Inferior parietal cortex (tissue), 1 donor: ENCODE data around the gene CDH1.
"Not testable (repeated sequence)": the region's sequence is repeated elsewhere in the genome, so short reads cannot be mapped to it uniquely, and the experiment has no call there.

Experiments used
- DNase-seq: peaks from one replicate; pipeline ENCODE4 v3.0.0-alpha.2; 2016; ENCODE audit errors: extremely low spot score

Gene CDH1

DNA sequence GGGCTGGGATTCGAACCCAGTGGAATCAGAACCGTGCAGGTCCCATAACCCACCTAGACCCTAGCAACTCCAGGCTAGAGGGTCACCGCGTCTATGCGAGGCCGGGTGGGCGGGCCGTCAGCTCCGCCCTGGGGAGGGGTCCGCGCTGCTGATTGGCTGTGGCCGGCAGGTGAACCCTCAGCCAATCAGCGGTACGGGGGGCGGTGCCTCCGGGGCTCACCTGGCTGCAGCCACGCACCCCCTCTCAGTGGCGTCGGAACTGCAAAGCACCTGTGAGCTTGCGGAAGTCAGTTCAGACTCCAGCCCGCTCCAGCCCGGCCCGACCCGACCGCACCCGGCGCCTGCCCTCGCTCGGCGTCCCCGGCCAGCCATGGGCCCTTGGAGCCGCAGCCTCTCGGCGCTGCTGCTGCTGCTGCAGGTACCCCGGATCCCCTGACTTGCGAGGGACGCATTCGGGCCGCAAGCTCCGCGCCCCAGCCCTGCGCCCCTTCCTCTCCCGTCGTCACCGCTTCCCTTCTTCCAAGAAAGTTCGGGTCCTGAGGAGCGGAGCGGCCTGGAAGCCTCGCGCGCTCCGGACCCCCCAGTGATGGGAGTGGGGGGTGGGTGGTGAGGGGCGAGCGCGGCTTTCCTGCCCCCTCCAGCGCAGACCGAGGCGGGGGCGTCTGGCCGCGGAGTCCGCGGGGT is at the start of gene CDH1:
Gene CDH1, plus strand, starts transcription at position 247 of the 684 bp plus-strand sequence. Its CDS starts 124 bp downstream, at position 371.
- DNase-seq: no peak

- DNase-seq: no peak
Observed at GRCh38 chr16:68689921-68690320, 47.2 kb upstream of the CDH1 start.

DNA sequence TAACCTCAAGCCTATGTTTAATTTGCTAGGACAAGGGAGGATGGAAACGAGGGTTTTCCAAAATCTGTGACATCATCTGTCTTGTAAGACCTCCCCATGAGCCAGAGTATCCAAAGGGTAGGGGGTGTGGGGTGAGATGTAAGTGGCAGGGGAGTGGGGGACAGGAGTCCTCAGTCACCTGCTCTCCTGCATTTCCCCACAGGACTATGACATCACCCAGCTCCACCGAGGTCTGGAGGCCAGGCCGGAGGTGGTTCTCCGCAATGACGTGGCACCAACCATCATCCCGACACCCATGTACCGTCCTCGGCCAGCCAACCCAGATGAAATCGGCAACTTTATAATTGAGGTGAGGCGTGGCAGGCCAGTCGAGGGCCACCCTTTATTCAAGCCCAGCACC is 41.5 kb upstream of the CDH1 start:
- no peak for DNase-seq

GRCh38 chr16:68696514-68696913 is 40.6 kb upstream of the CDH1 start:
- DNase-seq: no peak

GRCh38 chr16:68698091-68698490 is 39.0 kb upstream of the CDH1 start:
- DNase-seq: no peak

- no peak for DNase-seq
Observed at GRCh38 chr16:68700120-68700519, 37.0 kb upstream of the CDH1 start.

DNA sequence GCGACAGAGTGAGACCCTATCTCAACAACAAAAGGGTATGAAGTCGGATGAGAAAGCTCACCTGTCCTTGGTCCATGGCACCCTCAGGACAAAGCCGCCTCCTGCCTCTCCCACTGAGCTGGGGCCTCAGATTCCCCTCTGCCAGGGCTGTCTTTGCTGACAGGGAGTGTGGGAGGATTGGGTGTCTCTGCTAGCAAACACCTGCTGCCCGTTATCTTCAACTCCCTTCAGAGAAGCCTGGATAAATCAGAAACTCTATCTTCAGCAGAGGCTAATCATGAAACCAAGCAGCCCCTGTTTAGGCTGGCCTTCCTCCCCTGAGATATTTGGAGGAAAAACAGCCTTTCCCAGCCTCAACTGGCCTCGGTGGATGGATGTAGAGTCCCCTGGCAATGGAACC is 36.3 kb upstream of the CDH1 start:
- no peak for DNase-seq

DNA sequence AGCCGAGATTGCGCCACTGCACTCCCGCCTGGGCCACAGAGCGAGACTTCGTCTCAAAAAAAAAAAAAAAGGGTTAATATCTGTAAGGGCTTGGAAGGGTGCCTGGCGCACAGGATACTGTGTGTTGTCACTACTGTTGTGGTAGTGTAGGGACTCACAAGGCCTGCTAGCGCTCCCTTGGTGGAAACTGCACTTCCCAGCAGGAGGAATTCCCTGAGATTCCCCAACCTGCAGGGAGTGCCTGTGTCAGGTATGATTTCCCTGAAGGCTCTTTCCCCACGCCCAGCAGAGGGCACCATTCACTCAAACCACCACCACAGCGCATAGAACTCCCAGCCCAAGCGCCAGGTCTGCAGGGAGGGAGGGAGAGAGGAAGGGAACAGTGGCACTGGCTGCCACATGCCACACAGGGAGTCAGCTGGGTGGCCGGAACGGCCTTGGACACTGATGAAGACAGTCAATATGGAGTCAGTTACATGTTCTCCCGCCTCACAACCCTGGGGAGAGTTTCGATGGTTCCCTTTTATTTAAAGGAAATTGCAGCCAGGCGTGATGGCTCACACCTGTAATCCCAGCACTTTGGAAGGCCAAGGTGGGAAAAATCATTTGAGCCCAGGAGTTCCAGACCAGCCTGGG is 32.7 kb upstream of the CDH1 start:
- peak; percentile 82 for DNase-seq

DNA sequence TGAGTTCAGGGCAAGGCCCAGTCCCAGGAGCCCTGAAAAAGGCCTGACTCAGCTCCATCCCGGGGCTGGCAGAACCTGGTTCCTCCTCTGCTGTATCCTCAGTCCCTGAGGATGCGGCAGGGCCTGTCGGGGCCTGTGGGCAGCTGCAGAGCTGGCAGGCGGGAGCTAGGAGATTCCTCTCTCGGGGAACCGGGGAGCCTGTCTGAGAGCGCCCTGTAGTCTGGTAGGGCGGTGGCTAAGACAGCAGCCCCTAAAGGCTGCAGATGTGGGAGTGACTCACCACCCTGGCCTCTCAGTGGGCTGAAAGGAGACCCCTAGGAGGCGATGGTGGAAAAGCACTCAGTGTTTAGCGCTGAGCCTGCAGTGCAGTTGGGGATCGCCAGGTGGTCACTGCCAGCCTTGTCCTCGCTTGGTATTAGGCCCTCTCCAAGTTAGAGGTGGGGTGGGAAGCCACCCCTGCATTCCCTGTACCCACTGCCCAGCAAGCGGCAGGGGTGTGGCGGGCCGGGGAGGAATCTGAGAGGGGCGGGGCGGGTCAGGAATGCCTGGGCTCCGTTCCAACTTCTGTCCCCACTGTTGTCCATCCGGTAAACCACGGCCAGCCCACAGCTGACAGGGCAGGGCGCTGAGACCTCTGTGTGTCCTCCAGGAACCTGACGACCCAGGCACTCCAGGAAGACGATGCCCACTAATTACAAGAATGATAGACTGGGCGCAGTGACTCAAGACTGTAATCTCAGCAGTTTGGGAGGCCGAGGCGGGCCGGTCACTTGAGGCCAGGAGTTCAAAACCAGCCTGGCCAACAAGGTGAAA is 29.5 kb upstream of the CDH1 start:
- DNase-seq: no peak

DNA sequence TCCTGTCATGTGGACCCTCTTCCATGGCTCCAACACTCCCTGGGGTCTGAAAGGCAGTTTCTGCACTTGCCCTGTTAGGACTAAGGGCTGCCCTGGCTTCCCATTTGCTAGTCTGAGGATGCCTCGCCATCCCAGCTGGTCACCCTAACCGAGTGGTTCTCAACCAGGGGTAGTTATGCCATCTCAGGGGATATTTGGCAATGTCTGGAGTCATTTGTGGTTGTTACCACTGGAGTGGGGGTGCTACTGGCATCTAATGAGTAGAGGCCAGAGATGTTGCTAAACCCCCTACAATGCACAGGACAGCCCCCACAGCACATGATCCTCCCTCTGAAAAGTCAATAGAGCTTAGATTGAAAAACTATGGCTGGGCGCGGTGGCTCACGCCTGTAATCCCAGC is 26.9 kb upstream of the CDH1 start:
- no peak for DNase-seq

- DNase-seq: no peak
Observed at GRCh38 chr16:68711421-68712139, 25.5 kb upstream of the CDH1 start.

DNA sequence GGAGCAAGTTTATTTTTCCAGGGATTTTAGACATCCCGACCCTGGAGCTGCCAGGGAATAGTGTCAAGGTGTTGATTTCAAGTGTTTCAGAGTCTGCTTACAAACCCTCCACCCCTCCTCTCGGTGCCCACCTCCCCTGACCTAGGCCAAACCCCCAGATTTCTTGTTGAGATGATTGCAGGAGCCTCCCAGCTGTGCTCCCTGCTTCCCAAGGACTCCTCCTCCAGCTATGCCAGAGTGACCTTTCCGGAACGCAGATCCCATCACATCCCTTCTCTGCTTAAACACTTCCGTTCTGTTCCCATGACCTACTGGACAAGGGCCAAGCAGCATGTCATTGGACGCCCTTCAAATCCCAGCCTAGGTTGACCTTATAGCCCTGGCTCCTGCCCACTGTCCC is 23.7 kb upstream of the CDH1 start:
- no peak for DNase-seq

- no peak for DNase-seq
Observed at GRCh38 chr16:68715471-68715870, 21.6 kb upstream of the CDH1 start.

- not testable (repeated sequence) for DNase-seq
Observed at GRCh38 chr16:68716516-68716915, 20.6 kb upstream of the CDH1 start.

DNA sequence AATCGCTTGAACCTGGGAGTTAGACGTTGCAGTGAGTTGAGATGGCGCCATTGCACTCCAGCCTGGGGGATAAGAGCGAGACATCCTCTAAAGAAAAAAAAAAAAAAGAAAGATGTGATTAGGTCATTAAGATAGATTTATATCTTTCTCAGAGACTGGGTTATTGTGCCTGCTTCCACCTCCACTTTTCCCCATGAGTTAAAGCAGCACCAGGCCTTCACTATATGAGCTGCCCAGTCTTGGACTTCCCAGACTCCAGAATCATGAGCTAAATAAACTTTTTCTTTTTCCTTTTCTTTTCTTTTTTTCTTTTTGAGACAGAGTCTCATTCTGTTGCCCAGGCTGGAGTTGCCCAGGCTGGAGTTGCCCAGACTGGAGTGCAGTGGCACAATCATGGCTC is 19.4 kb upstream of the CDH1 start:
- DNase-seq: no peak

DNA sequence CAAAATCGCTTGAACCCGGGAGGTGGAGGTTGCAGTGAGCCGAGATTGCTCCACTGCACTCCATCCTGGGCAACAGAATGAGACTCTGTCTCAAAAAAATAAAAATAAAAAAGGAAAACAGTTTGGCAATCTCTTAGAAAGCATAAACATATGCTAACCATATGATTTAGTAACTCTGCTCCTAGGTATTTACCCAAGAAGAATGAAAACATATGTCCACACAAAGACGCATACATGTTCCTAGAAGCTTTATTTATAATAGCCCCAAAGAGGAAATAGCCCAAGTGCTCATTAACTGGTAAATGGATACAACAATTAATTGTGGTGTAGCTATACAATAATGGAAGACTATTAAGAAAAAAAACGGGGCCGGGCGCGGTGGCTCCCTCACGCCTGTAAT is 18.5 kb upstream of the CDH1 start:
- DNase-seq: no peak

DNA sequence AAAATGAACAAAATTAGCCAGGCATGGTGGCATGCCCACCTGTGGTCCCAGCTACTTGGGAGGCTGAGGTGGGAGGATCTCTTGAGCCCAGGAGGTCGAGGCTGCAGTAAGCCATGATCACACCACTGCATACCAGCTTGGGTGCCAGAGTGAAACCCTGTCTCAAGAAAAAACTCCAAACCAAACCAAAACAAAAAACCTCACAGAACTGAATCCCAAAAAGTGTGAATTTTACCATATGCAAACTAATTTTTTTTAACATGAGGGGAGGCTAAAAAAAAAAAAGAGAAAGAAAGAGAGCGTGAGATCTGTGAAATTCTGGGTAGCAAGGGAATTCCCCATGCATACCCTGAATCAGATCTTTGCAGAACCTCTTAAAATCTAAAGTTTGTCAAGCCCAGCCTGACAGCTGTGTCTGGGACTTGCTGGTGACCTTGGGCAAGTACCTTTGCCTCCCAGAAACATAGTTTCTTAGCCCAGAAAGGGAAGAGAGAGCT is 17.1 kb upstream of the CDH1 start:
- DNase-seq: no peak

DNA sequence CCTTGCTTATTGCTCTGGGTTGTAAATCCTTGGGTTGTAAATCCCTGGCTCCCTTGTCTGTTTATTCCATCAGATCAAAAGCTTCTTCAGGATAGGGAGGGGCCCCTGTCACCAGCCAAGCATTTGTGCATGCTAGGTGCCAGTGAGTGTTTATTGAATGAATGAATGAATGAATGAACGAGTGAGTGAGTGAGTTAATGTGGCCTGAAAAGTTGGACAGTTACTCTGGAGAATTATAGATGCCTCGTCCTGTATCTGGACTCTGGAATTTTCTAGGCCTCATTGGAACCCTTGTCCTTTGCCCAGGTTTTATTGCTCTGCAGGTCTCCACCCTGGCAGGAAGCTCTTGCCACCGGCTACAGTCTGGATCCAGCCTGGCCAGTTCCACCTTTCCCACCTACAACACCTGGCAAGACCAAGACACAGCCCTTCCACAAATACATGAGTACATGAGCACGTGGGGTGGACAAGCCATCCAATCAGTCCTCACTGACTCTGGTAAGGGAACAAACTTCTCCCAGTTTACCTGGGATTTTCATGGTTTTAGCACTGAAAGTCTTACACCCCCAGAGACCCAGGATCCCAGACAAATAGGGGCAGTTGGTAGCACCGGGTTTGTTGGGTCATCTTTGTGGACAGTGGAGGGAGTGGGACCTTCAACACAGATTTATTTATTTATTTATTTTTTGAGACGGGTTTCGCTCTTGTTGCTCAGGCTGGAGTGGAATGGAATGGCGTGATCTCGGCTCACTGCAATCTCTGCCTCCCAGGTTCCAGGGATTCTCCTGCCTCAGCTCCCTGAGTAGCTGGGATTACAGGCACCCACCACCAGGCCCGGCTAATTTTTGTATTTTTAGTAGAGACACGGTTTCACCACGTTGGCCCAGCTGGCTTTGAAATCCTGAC is 14.7 kb upstream of the CDH1 start:
- no peak for DNase-seq

DNA sequence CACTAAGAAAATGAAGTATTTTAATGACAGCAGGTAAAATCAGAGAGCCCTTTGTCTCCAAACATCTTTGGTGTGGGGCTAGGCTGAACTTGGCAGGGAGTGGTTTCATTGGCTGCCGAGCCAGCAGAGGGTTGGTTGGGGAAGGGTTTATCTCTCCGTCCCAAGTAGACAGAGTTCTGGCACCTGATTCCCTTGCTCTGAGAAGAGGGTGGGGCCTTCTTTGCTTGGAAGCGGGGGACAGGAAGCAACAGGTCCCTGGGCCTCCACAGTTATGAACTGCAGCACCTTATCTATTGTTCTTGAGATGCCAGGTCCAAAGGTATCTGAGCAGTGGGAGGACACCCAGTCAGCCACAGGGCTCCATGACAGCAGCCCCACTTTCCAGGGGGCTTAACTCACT is 12.3 kb upstream of the CDH1 start:
- no peak for DNase-seq

GRCh38 chr16:68728523-68728922 is 8.6 kb upstream of the CDH1 start:
- DNase-seq: no peak

DNA sequence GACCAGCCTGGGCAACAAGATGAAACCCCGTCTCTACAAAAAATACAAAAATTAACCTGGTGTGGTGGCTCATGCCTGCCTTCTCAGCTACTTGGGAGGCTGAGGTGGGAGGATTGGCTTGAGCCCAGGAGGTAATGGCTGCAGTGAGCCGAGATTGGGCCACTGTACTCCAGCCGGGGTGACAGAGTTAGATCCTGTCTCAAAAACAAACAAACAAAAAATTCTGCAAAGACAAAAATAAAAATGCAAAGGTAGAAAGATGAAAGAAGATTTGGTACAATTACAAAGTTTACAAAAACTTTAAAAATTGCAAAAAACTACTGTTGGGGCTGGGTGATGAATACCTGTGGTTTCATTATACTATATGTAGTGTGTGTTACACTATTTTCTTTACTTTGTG is 5.5 kb upstream of the CDH1 start:
- DNase-seq: no peak
